Fibroblast of lung (primary cell): Measurements from ENCODE around the gene FEZF1. TPM values are rescaled to one million over a fixed set of nuclear protein-coding genes. Genes with fewer than 3 reads are reported as not detected.

Experiments
- DNase-seq, 2 donors: peaks; one replicate each; pipeline versions ENCODE4 v3.0.0 to v3.0.0-alpha.2; 2010; ENCODE audit warnings: low read depth in 2 of 2
- H2AFZ ChIP-seq: 2 replicates; pipeline ENCODE4 v1.5.1; 2012; ENCODE audit warnings: low read length, control low read depth, inconsistent platforms
- H3K27ac ChIP-seq: 2 replicates; pipeline ENCODE4 v1.5.1; 2011; ENCODE audit warnings: low read length, control low read depth; ENCODE audit not compliant: insufficient read depth
- H3K27me3 ChIP-seq: 2 replicates; pipeline ENCODE4 v1.5.1; 2011; ENCODE audit warnings: mild to moderate bottlenecking, low read length; ENCODE audit not compliant: control insufficient read depth, insufficient read depth
- H3K36me3 ChIP-seq: 2 replicates; pipeline ENCODE4 v1.5.1; 2011; ENCODE audit warnings: low read length; ENCODE audit not compliant: control insufficient read depth, insufficient read depth
- H3K4me1 ChIP-seq: 2 replicates; pipeline ENCODE4 v1.5.1; 2011; ENCODE audit warnings: low read length; ENCODE audit not compliant: control insufficient read depth, insufficient read depth; ENCODE audit errors: extremely low read depth
- H3K4me2 ChIP-seq: 2 replicates; pipeline ENCODE4 v1.5.1; 2011; ENCODE audit warnings: low read length, control low read depth; ENCODE audit not compliant: insufficient read depth; ENCODE audit errors: extremely low read depth
- H3K4me3 ChIP-seq, 4 experiments: fragments of 200-600 bp in 1 of 4; sonication (generic) in 1 of 4; replicated peaks in 1 of 4; 2 replicates each; pipeline ENCODE4 v1.5.1; 2011 to 2016; ENCODE audit warnings: low read length in 4 of 4, low read depth in 3 of 4, mild to moderate bottlenecking in 3 of 4, control low read depth in 2 of 4, inconsistent platforms in 1 of 4, mixed read lengths in 1 of 4; ENCODE audit not compliant: insufficient read depth in 1 of 4; ENCODE audit errors: control extremely low read depth in 1 of 4
- H3K79me2 ChIP-seq: 2 replicates; pipeline ENCODE4 v1.5.1; 2012; ENCODE audit warnings: mild to moderate bottlenecking, low read length, inconsistent platforms; ENCODE audit not compliant: control insufficient read depth, insufficient read depth
- H3K9ac ChIP-seq: 2 replicates; pipeline ENCODE4 v1.5.1; 2011; ENCODE audit warnings: mild to moderate bottlenecking, low read length, control low read depth; ENCODE audit not compliant: insufficient read depth
- H3K9me3 ChIP-seq: 2 replicates; pipeline ENCODE4 v1.5.1; 2012; ENCODE audit warnings: low read depth, low read length; ENCODE audit not compliant: control insufficient read depth, insufficient read depth
- H4K20me1 ChIP-seq: 2 replicates; pipeline ENCODE4 v1.5.1; 2011; ENCODE audit warnings: low read length; ENCODE audit not compliant: control insufficient read depth, insufficient read depth; ENCODE audit errors: extremely low read depth
- CTCF ChIP-seq, 2 donors: IDR thresholded peaks in 1 of 2; conservative IDR thresholded peaks in 1 of 2; 1 replicate in 1 of 2; 2 replicates in 1 of 2; pipeline ENCODE4 v1.5.1; 2011 to 2012; ENCODE audit warnings: low read length in 2 of 2, control low read depth in 1 of 2, inconsistent platforms in 1 of 2, low read depth in 1 of 2, mild to moderate bottlenecking in 1 of 2
- EZH2 ChIP-seq: IDR thresholded peaks from 2 replicates; pipeline ENCODE4 v1.5.1; 2012; ENCODE audit warnings: low read length, control low read depth, mild to moderate bottlenecking; ENCODE audit errors: missing control alignments
- polyA plus RNA-seq, 2 donors: library from polyadenylated mRNA; depleted of rRNA in 1 of 2; stranded (reverse) in 1 of 2; unstranded in 1 of 2; fragments of >200 nt; gene quantifications; 2 replicates each; pipeline ENCODE4 v1.2.1, GENCODE V29; 2011 to 2012; ENCODE audit warnings: missing spikeins in 1 of 2
- total RNA-seq: library from RNA; depleted of rRNA; stranded (reverse); fragments of >200 nt; gene quantifications from 2 replicates; pipeline ENCODE4 v1.2.1, GENCODE V29; 2014

The FEZF1 gene
- total and polyA plus RNA-seq, 2 donors (not counting 1 experiment from before 2014, with no cell fraction given), result not detected

GRCh38 chr7:122344303-122344620, 39.7 kb upstream of the FEZF1 start:
- Histone ChIP-seq H2AFZ (no peak overlapping the region), H4K20me1 (no peaks in the 10 kb centered on the region), H3K27me3 (no peaks in the 10 kb centered on the region), H3K79me2 (no peaks in the 10 kb centered on the region), H3K36me3 (no peaks in the 10 kb centered on the region), H3K4me1 (no peaks in the 10 kb centered on the region), H3K9me3 (no peaks in the 10 kb centered on the region), H3K27ac (no peak overlapping the region), H3K4me2 (no peak overlapping the region), H3K4me3 (no peak overlapping the region), H3K9ac (no peak overlapping the region)
- DNase-seq, result no peak
- TF ChIP-seq CTCF (conservative IDR thresholded peaks at IDR 0.05 in 1 of 2, IDR thresholded peaks at IDR 0.05 in 1 of 2; ENCODE audit: low read depth in 1 of 2, low read length in 2 of 2), result no peak
- no peak for TF ChIP-seq EZH2

GRCh38 chr7:122343601-122344302, 39.2 kb upstream of the FEZF1 start:
- Histone ChIP-seq H3K4me1 (no peaks in the 10 kb centered on the region), H2AFZ (no peak overlapping the region), H3K4me2 (no peak overlapping the region)

GRCh38 chr7:122340427-122340826, 35.9 kb upstream of the FEZF1 start:
- Histone ChIP-seq H2AFZ (no peak overlapping the region), H3K27ac (no peak overlapping the region), H3K36me3 (no peaks in the 10 kb centered on the region), H4K20me1 (no peaks in the 10 kb centered on the region), H3K4me2 (no peak overlapping the region), H3K9me3 (no peaks in the 10 kb centered on the region), H3K27me3 (no peaks in the 10 kb centered on the region), H3K79me2 (no peaks in the 10 kb centered on the region), H3K4me3 (no peak overlapping the region), H3K9ac (no peak overlapping the region), H3K4me1 (no peaks in the 10 kb centered on the region)
- no peak for TF ChIP-seq CTCF (conservative IDR thresholded peaks at IDR 0.05 in 1 of 2, IDR thresholded peaks at IDR 0.05 in 1 of 2; ENCODE audit: low read depth in 1 of 2, low read length in 2 of 2)
- TF ChIP-seq EZH2, result no peak
- DNase-seq, result no peak

More at GRCh38 chr7:122343601-122344302, 39.2 kb upstream of the FEZF1 start:
- Histone ChIP-seq H3K4me3 (no peak overlapping the region), H3K9me3 (no peaks in the 10 kb centered on the region), H3K27me3 (no peaks in the 10 kb centered on the region), H4K20me1 (no peaks in the 10 kb centered on the region), H3K27ac (no peak overlapping the region), H3K9ac (no peak overlapping the region), H3K36me3 (no peaks in the 10 kb centered on the region), H3K79me2 (no peaks in the 10 kb centered on the region)
- DNase-seq, result no peak
- no peak for TF ChIP-seq EZH2
